ENCODE results near the gene HS1BP3.

The HS1BP3 gene

DNA sequence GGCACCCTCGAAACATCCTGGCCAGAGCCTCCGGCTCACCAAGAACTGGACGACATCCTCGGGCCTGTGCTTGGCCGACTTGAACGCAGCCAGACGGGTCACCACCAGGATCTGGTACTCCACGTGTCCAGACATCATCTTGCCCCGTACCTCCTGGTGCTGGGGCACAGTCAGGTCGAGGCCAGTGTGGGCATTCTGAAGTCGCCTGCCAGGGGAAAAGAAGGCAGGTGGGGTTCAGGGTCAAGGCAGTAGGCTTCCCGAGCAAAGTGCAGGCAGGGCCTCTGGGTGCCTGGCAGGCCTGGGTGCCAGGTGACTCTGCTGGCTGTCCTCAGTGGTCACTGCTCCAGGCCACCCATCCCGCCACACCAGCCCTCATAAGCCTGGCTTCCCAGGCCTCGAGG, 5.6 kb downstream of the HS1BP3 start:
- DNase-seq, result no peak

DNA sequence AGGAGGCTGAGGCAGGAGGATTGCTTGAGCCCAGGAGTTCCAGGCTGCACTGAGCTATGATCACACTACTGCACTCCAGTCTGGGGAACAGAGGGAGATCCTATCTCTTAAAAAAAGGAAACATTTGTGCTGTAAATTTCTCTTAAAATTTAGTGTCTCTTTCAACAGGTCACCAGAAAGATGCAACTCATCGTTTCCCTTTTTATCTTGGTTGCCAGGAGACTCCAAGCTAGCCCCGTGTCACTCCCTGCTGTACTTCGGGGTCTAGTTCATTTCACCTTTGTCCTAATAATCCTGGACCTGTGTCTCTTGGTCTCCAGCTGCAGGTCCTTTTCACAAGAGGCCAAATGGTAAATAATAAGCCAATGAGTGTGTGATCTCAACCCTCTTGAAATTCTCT, 7.1 kb downstream of the HS1BP3 start:
- no peak for DNase-seq

DNA sequence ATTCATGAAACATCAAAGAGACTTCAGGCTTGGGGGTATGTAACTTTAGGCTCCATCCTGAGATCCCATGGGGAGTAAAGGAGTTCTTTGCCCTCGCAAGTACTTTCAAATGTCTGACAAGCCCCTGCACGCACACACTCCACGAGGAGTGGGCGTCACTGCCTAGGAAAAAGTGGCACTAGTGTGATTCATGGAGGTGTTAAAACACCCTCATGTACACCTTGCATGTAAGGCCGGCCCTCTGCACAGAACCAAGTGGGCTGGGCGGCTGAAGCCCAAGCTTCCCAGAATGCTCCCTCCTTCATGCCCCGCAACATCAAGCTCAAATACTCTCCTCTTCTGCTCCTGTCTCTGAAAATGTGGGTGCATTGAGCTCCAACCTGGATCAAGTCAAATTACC, 7.8 kb downstream of the HS1BP3 start:
- no peak for DNase-seq

DNA sequence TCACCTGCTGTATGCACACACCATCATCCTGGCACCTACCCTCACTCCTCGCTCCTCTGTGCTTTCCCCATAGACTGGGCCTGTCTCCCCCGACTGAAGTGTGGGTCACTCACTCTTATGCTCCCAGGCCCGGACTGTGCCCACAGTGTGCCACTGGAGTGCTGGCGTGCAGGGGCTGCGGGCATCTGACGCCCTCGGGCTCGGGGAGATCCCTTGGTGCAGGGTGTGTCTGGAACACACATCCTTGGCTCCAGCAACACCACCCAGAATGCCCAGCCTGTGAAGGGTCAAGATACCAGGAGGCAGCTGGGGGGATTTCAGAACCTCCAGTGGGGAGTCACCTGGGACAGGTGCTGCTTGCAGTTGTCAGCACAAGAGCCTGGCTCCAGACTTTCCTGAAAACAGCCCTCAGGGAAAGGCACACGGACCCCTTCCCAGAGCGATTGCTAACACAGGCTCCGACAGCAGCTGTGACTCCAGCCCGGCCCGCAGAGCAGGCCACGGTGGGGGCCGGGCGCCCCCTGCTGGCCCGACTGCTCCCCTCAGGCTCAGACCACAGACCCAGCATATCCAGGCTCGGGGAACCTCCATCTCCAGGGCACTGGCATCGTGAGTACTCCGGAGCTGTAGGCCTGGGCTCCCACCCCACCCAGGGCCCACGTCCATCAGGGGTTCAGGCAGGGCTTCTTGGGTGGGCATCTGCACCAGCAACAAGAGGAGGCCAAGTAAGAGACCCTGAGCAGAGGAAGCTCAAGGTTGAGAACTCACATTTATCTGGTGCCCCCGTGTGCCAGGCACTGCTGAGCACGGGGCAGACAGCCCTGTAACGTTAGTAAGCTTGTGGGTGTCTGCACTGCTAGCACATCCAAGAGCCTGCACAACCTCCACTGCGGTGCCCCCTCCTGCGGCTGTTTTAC, 8.6 kb downstream of the HS1BP3 start:
- DNase-seq, result peak; percentile 71 to 75

DNA sequence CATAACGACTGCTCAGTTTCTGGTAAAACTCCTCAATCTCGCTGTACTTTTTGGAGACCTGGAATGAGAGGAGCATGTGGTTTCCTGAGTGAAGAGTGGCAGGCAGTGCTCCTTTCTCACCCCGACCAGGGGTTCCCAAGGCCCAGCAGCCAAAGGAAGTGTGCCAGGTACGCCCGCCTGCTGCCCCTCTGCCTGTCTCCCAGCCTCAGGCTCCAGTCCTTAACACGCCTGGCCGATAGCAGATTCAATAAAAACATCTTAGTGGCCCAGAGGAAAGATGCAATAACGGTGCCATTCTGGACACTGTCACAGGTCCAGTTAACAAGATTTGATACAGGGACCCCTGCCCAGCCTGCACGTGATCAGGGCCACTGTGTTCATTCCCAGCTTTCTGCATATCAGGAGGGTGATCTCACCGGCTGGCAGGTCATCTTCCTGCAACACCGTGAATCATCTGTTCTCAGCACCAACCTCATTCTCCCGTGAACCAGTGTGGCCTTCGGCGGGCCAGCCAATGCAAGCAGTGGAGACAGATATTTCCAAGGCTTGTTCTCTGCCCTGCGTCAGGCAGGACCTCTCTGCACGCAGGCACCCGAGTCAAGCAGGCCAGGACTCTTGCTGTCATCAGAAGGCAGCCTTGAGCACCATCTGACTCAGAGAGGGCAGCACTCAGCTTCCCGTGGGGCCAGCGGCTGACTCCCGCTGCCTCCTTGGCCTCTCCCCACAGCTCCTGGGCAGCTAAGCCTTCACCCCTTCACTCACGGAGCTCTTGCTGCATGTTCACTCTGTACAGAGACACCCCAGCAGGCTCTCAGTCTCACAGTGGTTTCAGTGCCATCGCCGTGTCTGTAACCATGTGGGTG, 9.5 kb downstream of the HS1BP3 start:
- no peak for DNase-seq

DNA sequence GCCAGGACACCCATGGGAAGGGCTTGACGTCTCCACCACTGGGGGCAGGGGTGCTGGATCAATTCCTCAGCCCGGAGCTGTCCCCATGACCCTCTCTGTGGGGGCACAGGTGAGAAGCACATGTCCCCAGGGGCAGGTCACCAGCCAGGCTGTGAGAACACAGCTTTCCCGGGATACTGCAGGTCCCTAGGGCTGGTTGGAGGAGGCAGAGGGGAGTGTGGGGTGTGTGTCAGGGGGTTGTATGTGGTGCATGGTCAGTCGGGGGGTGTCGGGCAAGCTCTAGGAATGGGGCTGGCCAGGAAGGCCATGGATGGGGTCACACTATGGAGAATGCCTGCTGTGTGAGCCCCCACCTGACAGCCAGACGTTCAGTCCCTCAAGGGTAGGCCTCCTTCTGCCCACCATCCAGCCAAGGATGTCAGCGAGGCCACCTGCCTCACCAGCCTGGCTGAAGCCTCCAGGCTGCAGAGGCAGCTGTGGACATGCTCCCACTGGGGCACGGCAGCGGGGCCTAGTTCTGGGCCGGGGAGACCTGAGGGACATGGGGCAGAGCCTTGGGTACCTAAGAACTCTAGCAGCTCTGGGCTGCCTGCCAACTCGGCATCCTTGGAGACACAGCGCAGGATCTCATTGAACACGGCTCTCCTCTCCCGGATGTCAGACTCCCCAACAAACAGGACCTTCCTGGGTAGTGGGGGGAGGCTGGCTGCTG, 10.3 kb downstream of the HS1BP3 start:
- DNase-seq, result no peak

DNA sequence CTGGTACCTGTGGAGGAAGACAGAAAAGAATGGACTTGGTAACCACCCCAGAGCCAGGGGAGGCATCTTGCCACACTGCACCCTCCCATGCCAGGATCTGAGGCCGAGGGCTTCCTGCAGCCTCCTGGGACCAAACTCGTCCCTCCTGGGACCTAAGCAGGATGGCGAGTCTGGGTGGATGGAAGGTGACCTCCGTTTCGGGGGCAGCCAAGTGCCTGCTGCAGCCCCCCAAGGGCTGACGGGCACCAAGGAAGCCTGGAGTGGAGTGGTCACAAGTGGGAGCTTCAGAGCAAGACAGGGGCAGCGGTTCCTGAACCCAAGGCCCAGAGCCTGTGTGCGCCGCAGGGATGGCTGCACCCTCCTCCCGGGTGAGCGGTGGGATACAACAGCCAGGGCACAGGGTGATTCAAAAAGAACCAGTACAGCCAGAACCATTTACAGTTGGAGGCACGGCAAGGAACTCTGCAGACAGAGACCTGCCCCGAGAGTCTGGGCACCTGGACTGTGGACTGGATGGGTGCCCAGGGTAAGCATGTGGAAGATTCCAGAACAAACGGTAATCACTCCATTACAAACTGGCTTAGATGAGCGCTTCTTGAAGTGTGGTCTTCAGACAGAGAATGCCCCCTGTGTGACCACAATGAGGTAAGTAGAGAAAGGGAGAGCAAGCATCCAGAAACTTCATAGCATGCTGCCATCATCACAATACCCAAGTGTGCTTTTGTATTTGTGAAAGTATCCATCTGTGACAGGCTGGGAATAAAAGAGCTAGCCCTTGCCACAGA, 12.1 kb downstream of the HS1BP3 start:
- DNase-seq, result no peak

DNA sequence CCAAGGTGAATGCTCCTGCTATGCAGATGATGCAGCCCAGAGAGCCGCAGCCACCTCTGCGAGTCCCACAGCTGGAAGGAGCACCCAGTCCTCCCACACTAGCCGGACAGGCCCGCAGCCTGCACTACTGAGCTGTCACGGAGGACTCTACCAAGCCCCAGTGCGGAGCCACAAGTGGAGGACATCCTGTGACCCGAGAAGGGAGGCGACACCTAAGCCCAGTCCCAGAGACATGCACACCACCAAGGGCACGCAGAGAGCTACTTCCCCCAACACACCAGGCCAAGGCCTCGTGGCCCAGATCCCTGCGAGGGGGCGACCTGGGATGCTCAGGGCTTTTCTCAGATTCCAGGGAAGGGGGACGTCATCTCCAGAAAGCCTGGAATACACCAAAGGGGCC, 12.9 kb downstream of the HS1BP3 start:
- no peak for DNase-seq

DNA sequence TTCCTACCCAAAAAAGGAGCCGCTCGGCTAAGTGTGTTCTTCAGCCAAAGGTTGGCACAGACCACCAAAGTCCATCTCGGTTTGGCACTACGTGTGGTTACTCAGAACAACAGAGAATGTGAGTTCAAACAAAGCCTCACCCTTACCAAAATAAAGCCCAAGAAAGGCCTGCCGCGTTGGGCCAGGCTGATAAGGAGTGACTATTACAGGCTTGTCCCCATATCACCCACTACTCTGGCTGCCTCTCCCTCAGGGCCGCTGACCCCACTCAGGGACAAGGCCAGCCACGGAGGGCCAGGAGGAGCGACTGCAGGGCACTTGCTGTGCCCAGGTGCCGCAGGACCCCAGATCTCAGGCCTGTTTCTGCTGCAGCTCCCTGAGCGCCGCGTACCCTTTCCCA, 13.8 kb downstream of the HS1BP3 start:
- DNase-seq, result no peak

DNA sequence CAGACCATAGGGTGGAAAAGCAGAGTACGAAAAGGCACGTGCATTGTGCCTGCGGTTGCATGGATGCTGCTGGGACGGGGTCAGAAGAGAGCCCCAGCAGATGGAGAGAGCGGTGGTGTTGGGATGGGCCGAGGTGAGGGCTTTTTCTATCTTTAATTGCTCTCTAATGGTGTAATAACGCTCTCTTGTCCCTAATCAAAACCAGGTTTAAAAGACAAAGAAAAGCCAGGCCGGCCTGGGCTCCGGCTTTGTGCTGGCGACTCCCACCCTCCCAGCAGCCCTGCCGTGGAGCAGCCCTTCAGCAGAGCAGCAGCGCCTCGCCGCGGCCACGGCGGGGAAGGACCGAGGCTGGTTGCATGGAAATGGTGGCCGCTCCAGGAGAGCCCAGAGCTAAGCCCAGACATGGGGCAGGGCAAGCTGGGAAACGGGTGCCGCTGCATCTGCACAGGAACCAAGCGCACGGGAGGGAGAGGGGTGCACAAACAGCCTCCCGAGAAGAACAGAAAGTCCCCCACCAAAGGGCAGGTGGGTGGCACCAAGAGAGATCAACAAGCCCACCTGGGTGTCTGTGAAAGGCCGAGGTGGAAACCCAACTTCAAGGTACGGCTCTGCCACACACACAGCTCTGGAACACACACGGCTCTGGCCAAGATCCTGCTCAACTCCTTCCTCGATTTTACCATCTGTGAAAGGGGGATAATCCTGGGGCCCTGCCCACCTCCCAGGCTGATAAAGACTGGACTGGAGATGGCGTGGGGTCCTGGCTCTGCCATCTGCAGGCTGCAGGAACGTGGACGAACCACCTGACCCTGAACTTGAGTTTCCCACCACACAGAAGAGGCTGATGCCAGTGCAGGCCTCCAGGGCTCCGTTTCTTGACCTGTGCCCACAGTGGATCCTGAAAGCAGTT, 15.0 kb downstream of the HS1BP3 start:
- DNase-seq, result peak; percentile 31 to 50

DNA sequence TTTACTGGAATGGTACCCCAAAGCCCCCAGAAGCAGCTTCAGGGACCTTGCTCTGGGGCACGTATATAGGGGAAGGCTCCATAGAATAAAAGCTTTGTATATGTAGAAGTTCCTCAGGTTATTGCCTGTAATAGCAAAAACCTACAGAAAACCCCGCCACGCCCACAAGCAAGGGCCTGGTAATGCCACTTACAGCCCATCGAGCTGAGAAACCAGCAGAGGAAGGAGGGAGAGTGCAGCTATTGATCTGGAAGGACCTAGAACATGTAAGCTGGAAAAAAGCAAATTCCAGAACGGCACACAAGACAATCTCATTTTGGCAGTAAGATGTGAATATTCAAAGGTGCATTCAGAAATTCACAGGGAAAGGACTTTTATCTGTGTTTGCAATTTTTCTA, 15.8 kb downstream of the HS1BP3 start:
- no peak for DNase-seq

DNA sequence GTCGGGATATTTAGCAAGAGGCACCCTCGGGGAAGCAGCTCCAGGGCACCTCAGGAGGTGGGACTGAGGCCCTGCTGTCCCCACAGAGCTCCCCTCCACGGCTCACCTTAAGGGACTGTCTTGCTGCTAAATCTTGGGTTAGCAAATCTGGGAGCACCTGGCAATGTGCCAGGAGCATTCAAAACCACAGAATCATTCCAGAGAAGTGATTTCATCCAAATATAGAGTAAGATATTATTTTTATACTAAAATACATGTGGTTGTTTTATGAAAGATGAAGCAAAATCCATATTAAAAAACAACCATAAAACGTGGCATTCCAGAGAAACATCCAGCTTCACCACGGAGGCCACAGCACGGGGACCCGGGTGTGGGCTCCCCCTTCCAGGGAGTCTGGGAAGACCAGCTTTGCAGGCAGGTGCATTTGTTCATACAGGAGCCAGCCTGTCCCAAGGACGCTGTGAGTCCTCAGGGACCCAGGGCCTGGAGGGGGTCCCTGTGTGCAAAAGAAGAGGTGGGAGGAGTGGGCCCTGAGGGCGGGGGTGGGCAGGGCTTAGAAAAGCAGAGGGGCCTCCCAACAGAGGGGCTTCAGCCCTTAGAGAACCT, 16.3 kb downstream of the HS1BP3 start:
- no peak for DNase-seq

DNA sequence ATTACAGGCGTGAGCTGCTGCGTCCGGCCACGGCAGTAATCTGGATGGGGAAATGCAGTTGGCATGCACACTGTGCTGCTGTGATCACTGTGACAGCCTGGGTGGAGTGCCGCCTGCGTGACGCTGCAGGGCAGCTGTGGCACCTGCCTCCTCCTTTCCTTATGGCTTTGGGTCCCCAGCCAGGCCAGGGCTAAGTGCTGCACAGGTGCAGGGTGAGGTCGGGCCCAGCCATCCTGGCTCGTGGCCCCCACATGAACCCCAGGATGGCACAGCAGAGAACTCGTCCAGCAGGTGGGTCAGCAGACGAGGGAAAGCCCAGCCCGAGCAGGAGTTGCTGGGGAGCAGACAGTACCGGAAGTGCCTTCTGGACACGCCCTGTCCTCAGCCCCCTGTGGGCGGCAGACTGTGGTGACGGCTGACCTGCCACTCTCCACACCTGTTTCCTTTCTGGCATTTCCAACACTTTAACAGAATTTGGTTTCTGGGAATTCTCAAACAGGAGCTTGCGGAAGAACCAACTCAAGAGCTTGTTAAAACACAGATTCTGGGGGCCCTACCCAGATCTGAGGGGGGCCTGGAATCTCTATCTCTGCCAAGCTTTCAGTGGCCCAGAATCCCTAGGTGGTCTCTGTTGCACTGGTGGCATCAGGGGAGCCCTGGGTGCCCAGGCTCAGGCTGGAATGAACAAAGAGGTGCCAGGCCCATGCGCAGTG, 16.9 kb downstream of the HS1BP3 start:
- DNase-seq, result peak in 1 of 2 donors; percentile 9

DNA sequence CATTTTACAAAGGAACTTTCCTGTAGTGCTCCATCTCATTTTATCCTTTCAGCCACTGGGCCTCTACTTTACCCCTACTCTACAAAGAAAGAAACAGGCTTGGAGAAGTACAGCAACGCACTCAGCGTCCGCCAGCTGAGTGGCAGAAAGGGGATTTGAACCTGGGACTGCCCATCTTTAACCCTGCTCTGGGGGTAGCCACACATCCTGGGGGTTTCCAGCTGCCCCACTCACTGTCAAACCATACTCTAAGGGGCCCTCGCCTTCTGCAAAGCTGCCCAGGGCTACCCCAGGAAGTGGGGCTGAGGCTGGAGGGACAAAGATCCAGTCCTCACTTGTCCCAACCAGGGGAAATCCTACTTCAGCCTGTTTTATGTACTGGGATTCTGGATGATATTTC, 17.9 kb downstream of the HS1BP3 start:
- no peak for DNase-seq

DNA sequence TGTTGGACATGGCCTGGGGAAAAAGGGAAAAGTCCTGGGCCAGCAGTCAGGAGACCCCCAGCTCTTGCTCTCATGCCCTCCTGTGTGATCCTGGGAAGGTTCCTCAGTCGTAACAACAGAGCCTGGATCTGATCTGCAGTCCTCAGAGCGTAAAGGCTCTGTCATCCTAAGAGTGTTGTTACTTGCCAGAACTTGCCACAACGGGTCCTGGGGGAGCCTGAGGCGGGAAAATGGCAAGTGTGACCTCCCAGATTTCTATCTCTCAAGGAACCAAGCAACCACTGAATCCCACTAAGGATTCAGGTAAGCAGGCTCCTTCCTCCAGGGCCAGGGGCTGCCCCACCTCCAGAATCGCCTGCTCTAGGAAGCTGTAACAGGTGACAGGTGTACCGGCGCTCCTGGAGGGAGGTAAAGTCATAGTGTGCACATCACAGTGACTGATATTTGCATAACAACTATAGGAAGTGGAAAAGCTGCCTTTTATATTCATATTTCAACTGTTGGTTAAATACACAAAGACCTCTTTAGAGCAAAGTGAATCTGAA, 18.4 kb downstream of the HS1BP3 start:
- no peak for DNase-seq

DNA sequence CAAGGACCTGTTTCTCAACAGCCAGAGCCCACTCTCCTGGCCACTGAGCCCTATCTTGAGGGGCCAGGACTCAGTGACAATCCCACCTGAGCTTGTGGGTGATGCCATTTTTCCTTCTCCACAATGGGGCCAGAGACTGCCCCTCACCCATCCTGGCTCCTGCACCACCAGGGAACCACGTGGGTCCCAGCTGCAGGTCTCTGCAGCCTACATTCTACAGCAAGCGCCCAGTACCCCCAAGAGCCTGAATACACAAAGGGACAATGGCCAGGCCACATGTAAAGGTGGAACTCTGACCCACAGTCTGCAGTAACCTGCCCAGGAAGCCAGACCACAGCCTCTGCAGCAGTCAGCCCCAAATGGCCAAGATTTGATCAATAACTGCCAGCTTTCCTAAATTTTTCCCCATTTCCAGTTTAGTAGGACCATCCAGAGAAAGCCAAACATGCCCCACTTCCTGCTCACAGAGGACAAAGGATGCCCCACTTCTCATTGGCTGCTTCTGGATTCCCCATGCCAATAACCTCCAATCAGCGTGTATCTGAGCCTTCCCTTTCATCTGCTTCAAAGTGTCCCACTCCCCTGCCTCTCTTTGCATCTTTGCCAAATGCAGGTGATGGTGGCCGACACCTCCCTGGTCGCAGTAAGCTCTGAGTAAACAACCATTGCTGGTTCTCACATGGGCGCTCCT, 19.1 kb downstream of the HS1BP3 start:
- DNase-seq, result no peak

DNA sequence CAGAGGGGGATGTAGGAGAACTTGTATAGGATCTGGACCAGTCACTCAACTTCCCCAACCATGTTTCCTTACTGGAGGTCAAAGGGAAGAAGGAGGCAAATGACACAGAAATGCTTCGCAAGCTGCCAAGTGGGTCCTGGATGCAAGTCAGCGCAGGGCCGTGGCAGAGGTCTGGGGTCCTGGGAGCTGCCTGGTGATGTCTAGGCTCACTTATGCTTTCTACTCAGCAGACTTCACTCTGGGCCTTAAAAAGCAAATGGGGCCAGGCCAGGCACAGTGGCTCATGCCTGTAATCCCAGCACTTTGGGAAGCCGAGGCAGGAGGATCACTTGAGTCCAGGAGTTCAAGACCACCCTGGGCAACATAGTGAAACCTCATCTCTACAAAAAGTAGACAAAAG, 19.9 kb downstream of the HS1BP3 start:
- DNase-seq, result no peak

DNA sequence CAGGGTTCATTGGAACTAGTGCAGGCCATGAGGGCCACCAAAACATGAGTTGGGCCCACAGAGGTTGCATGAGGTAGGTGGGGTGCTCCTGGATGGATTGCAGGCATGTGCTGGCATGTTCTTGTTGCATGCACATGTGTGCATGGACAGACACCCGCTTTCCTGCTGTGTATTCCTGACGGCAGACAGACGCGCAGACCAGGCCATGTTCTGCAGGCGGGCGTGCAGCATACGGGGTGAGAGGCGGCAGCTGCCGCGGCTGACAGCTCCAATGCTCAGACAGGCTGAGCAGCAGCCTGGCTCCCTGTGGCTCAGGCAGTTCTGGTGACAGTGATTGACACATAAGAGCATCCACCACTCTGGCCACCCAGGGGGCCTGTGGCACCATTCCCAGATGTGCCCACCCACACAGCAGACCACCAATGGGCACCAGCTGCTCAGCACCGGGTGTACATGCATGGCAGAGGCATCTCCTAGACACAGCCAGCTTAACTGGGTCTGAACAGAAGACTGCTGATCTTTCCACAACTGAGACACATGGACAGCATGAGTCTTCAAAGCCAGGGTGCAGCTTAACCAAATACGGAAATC, 21.2 kb downstream of the HS1BP3 start:
- no peak for DNase-seq

DNA sequence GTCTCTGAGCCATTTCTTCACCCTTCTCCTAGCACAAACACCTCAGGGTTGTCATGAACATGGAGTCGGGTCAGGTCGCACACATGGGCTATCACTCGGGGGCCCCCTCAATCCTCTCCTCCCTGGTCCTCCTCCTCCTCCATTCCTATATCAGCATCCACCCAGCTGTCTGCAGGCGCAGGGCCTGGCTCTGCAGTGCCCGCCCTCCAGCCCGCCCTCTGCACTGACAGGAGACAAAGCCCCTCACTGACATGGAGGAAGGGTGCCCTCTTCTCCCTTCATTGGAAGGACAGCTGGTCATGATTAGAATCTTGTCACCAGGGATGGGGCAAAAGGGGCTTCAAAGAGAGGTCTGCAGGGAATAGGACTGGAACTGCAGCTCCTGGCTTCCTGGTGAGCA, 21.7 kb downstream of the HS1BP3 start:
- DNase-seq, result no peak
